Measurements from ENCODE around the gene PPCS.

PPCS gene

GRCh38 chr1:42450061-42450460, 6.3 kb upstream of the PPCS start:
- Histone ChIP-seq H4K12ac (ENCODE audit: low read depth, low read length) (no peak overlapping the region), H3K9me3 (ENCODE audit: insufficient read depth, low read depth, low read length) (no peaks in the 10 kb centered on the region), H4K91ac (ENCODE audit: low read depth, low read length) (no peak overlapping the region), H3K4me1 (ENCODE audit: control insufficient read depth in 1 of 2, insufficient read depth in 2 of 2, low read length in 2 of 2) (no peaks in the 10 kb centered on the region), H3K27ac (ENCODE audit: low read depth, low read length) (no peak overlapping the region), H3K14ac (ENCODE audit: low read length) (no peak overlapping the region), H2BK5ac (ENCODE audit: low read depth, low read length, poor library complexity) (no peak overlapping the region), H4K8ac (ENCODE audit: low read depth, low read length) (no peak overlapping the region), H2AK5ac (ENCODE audit: low read length) (no peak overlapping the region), H2BK12ac (ENCODE audit: low read length) (no peak overlapping the region), H3K4me2 (ENCODE audit: low read length) (no peak overlapping the region), H3K23ac (ENCODE audit: low read length) (no peak overlapping the region), H3K9ac (ENCODE audit: low read length) (no peak overlapping the region), H3K27me3 (ENCODE audit: insufficient read depth, low read length) (no peaks in the 10 kb centered on the region), H3K4me3 (ENCODE audit: low read depth, low read length) (no peak overlapping the region), H3K4ac (ENCODE audit: low read depth, low read length) (no peak overlapping the region), H3K18ac (ENCODE audit: low read length) (no peak overlapping the region), H3K79me1 (ENCODE audit: low read length) (no peaks in the 10 kb centered on the region), H3K79me2 (ENCODE audit: control insufficient read depth, insufficient read depth, low read length, poor library complexity) (no peaks in the 10 kb centered on the region), H3K36me3 (ENCODE audit: control insufficient read depth in 1 of 2, insufficient read depth in 2 of 2, low read length in 2 of 2) (no peaks in the 10 kb centered on the region), H2BK120ac (ENCODE audit: insufficient read depth, low read length, poor library complexity) (no peak overlapping the region), H2AFZ (ENCODE audit: insufficient read depth, low read length, poor library complexity) (no peak overlapping the region)
- no peak for DNase-seq
- no CpG with 5 or more reads among the region's 1 CpG for whole genome bisulfite sequencing (ENCODE audit: extremely low coverage, insufficient coverage, insufficient read length)

- Histone ChIP-seq H4K91ac (ENCODE audit: low read depth, low read length) (no peak overlapping the region), H3K23ac (ENCODE audit: low read length) (no peak overlapping the region), H3K79me1 (ENCODE audit: low read length) (peaks cover 11% of the 10 kb centered on the region), H2AK5ac (ENCODE audit: low read length) (no peak overlapping the region), H3K18ac (ENCODE audit: low read length) (no peak overlapping the region), H2BK120ac (ENCODE audit: insufficient read depth, low read length, poor library complexity) (no peak overlapping the region), H4K12ac (ENCODE audit: low read depth, low read length) (no peak overlapping the region), H3K27me3 (ENCODE audit: insufficient read depth, low read length) (no peaks in the 10 kb centered on the region), H3K4me1 (ENCODE audit: control insufficient read depth in 1 of 2, insufficient read depth in 2 of 2, low read length in 2 of 2) (peaks cover 8 to 10% of the 10 kb centered on the region in 2 experiments), H2AFZ (ENCODE audit: insufficient read depth, low read length, poor library complexity) (no peak overlapping the region), H3K9me3 (ENCODE audit: insufficient read depth, low read depth, low read length) (no peaks in the 10 kb centered on the region), H3K79me2 (ENCODE audit: control insufficient read depth, insufficient read depth, low read length, poor library complexity) (peaks cover 9% of the 10 kb centered on the region), H3K4ac (ENCODE audit: low read depth, low read length) (no peak overlapping the region), H2BK12ac (ENCODE audit: low read length) (no peak overlapping the region), H2BK5ac (ENCODE audit: low read depth, low read length, poor library complexity) (no peak overlapping the region), H3K4me3 (ENCODE audit: low read depth, low read length) (no peak overlapping the region), H3K14ac (ENCODE audit: low read length) (no peak overlapping the region), H4K8ac (ENCODE audit: low read depth, low read length) (no peak overlapping the region), H3K4me2 (ENCODE audit: low read length) (no peak overlapping the region), H3K36me3 (ENCODE audit: control insufficient read depth in 1 of 2, insufficient read depth in 2 of 2, low read length in 2 of 2) (peaks cover 0 to 2% of the 10 kb centered on the region in 2 experiments), H3K9ac (ENCODE audit: low read length) (no peak overlapping the region), H3K27ac (ENCODE audit: low read depth, low read length) (no peak overlapping the region)
- DNase-seq = no peak
- no CpG with 5 or more reads among the region's 4 CpGs for WGBS (ENCODE audit: extremely low coverage, insufficient coverage, insufficient read length)
Measured at GRCh38 chr1:42453386-42453785, 3.0 kb upstream of the PPCS start.

- Histone ChIP-seq H2BK5ac (ENCODE audit: low read depth, low read length, poor library complexity) (no peak overlapping the region), H3K79me1 (ENCODE audit: low read length) (peaks cover 11% of the 10 kb centered on the region), H3K79me2 (ENCODE audit: control insufficient read depth, insufficient read depth, low read length, poor library complexity) (peaks cover 9% of the 10 kb centered on the region), H3K27ac (ENCODE audit: low read depth, low read length) (no peak overlapping the region), H2BK120ac (ENCODE audit: insufficient read depth, low read length, poor library complexity) (no peak overlapping the region), H3K14ac (ENCODE audit: low read length) (no peak overlapping the region), H3K18ac (ENCODE audit: low read length) (no peak overlapping the region), H4K8ac (ENCODE audit: low read depth, low read length) (no peak overlapping the region), H3K4me3 (ENCODE audit: low read depth, low read length) (no peak overlapping the region), H3K36me3 (ENCODE audit: control insufficient read depth in 1 of 2, insufficient read depth in 2 of 2, low read length in 2 of 2) (peaks cover 0 to 6% of the 10 kb centered on the region in 2 experiments), H3K4me1 (ENCODE audit: control insufficient read depth in 1 of 2, insufficient read depth in 2 of 2, low read length in 2 of 2) (peaks cover 8 to 10% of the 10 kb centered on the region in 2 experiments), H3K4me2 (ENCODE audit: low read length) (no peak overlapping the region), H3K27me3 (ENCODE audit: insufficient read depth, low read length) (no peaks in the 10 kb centered on the region), H3K9me3 (ENCODE audit: insufficient read depth, low read depth, low read length) (no peaks in the 10 kb centered on the region), H4K91ac (ENCODE audit: low read depth, low read length) (no peak overlapping the region), H2AK5ac (ENCODE audit: low read length) (no peak overlapping the region), H3K23ac (ENCODE audit: low read length) (no peak overlapping the region), H3K4ac (ENCODE audit: low read depth, low read length) (no peak overlapping the region), H3K9ac (ENCODE audit: low read length) (no peak overlapping the region), H4K12ac (ENCODE audit: low read depth, low read length) (no peak overlapping the region), H2BK12ac (ENCODE audit: low read length) (no peak overlapping the region), H2AFZ (ENCODE audit: insufficient read depth, low read length, poor library complexity) (no peak overlapping the region)
- no CpG with 5 or more reads among the region's 5 CpGs for WGBS (ENCODE audit: extremely low coverage, insufficient coverage, insufficient read length)
- DNase-seq = peak; percentile 24 to 61
Measured at GRCh38 chr1:42454403-42454802, 1.9 kb upstream of the PPCS start.

GRCh38 chr1:42456754-42457089, 379 bp downstream of the PPCS start:
- Histone ChIP-seq H4K8ac (ENCODE audit: low read depth, low read length) (peak overlapping the region; percentile 94), H3K79me1 (ENCODE audit: low read length) (peaks cover 11% of the 10 kb centered on the region), H2BK120ac (ENCODE audit: insufficient read depth, low read length, poor library complexity) (peak overlapping the region; percentile 80), H2AK5ac (ENCODE audit: low read length) (peak overlapping the region; percentile 3), H3K18ac (ENCODE audit: low read length) (peak overlapping the region; percentile 84), H2BK12ac (ENCODE audit: low read length) (no peak overlapping the region), H3K4me2 (ENCODE audit: low read length) (peak overlapping the region; percentile 82), H2AFZ (ENCODE audit: insufficient read depth, low read length, poor library complexity) (peak overlapping the region; percentile 88), H2BK5ac (ENCODE audit: low read depth, low read length, poor library complexity) (peak overlapping the region; percentile 60), H3K23ac (ENCODE audit: low read length) (no peak overlapping the region), H4K91ac (ENCODE audit: low read depth, low read length) (peak overlapping the region; percentile 90), H3K9ac (ENCODE audit: low read length) (peak overlapping the region; percentile 88), H3K9me3 (ENCODE audit: insufficient read depth, low read depth, low read length) (no peaks in the 10 kb centered on the region), H3K4me1 (ENCODE audit: control insufficient read depth in 1 of 2, insufficient read depth in 2 of 2, low read length in 2 of 2) (peaks cover 8 to 10% of the 10 kb centered on the region in 2 experiments), H3K14ac (ENCODE audit: low read length) (peak overlapping the region; percentile 92), H4K12ac (ENCODE audit: low read depth, low read length) (peak overlapping the region; percentile 86), H3K27ac (ENCODE audit: low read depth, low read length) (peak overlapping the region; percentile 72), H3K4me3 (ENCODE audit: low read depth, low read length) (peak overlapping the region; percentile 91), H3K36me3 (ENCODE audit: control insufficient read depth in 1 of 2, insufficient read depth in 2 of 2, low read length in 2 of 2) (peaks cover 0 to 8% of the 10 kb centered on the region in 2 experiments), H3K27me3 (ENCODE audit: insufficient read depth, low read length) (no peaks in the 10 kb centered on the region), H3K4ac (ENCODE audit: low read depth, low read length) (peak overlapping the region; percentile 49), H3K79me2 (ENCODE audit: control insufficient read depth, insufficient read depth, low read length, poor library complexity) (peaks cover 9% of the 10 kb centered on the region)
- no CpG with 5 or more reads among the region's 23 CpGs for WGBS (ENCODE audit: extremely low coverage, insufficient coverage, insufficient read length)
- peak; percentile 77 to 79 for DNase-seq

All from trophoblast cell (in vitro differentiated cells and primary cell).